ENCODE results near the gene COP1.
A peak's percentile ranks its signal among the peaks of the same experiment; 100 is the strongest.
"Not testable (repeated sequence)": the region's sequence is repeated elsewhere in the genome, so short reads cannot be mapped to it uniquely, and the experiment has no call there.

COP1 gene

DNA sequence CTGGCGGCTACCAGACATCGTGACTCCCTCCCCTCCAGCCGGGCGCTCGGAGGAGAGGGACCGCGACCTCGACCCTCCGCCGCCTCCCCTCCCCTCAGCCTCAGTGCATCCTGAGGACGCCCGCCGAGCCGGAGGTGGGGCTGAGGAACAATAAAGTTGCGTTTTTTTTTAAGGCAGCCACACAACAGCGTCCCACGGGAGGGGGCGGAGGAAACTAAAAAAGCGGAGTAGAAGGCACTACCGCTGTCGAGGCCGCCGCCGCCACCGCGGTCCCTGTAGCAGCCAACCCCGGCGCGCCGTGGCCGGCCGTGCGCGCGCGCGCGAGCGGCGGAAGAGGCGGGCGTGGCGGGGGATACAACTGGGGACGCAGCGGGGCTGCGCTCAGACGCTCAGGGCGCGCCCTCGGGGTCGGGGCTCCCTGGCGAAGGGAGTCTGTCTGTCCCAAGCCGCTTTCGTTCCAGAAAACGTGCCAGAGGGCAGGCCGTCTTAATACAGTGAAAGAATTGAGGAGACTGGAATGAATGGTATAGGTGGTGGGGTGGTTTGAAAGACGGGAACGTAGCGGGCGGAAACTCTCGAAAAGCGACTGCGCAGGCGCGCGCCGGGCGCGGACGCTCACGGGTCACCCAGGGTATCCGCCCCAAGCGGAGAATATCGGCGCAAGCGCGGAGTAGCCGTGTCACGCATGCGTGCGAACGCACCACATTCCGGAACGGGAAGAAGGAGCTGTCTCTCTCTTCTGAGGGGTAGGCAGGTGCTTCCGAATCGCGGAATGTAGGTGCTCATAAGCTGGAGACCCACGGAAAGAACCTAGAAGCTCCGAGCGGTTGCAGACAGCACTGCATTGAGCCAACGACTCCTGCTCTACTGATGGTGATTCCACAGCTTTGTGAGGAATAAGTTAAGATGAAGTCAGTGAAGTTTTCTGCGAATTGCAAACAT, at the start of gene COP1:
Gene COP1 (minus strand): TSS at position 326 of the 942 bp plus-strand sequence. CDS start 308 bp downstream, at position 18.
- DNase-seq (ENCODE audit: low read depth) = peak; percentile 95

DNA sequence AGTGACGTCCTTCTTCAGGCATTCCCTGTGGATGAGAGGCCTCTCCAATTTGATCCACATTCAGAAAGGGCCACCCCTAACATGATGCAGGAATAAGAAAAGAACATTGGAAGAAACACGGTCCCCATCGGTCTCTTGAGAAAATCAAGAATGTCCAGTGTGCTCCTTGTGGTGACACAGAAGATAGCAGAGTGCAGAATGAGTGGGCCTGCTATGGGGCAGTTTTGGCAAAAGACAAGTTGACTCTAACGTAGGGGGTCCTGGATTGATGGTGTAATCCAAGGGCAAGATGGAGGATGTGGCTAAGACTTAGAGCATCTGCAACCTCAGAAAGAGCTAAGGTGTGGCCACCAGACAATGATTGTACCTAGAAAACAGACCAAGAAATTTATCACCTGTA, 45.1 kb upstream of the COP1 start:
- DNase-seq (ENCODE audit: low read depth) = no peak

DNA sequence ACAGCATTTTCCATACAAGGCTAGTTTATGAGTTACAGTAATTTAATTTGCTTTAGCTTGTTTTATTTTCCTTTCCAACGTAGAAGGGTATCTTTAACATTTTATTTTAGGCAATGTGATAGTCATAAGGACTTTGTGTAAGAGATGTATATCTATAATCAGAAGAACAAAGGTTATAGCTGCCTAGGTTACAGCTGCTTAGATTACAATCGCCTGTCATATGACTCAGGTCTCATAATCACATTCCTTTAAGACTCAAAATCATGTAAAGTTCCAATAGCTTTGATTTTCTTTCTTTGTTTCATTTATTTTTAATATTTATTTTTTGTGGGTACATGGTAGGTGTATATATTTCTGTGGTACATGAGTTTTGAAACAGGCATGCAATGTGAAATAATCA, 37.8 kb upstream of the COP1 start:
- DNase-seq (ENCODE audit: low read depth) = no peak

- no peak for DNase-seq (ENCODE audit: low read depth)
Measured at GRCh38 chr1:176243746-176244145, 36.7 kb upstream of the COP1 start.

GRCh38 chr1:176241385-176242015, 34.4 kb upstream of the COP1 start:
- no peak for DNase-seq (ENCODE audit: low read depth)

GRCh38 chr1:176233657-176234056, 26.6 kb upstream of the COP1 start:
- DNase-seq (ENCODE audit: low read depth) = not testable (repeated sequence)

GRCh38 chr1:176227579-176227978, 20.5 kb upstream of the COP1 start:
- DNase-seq (ENCODE audit: low read depth) = no peak

- no peak for DNase-seq (ENCODE audit: low read depth)
Measured at GRCh38 chr1:176225911-176226310, 18.8 kb upstream of the COP1 start.

DNA sequence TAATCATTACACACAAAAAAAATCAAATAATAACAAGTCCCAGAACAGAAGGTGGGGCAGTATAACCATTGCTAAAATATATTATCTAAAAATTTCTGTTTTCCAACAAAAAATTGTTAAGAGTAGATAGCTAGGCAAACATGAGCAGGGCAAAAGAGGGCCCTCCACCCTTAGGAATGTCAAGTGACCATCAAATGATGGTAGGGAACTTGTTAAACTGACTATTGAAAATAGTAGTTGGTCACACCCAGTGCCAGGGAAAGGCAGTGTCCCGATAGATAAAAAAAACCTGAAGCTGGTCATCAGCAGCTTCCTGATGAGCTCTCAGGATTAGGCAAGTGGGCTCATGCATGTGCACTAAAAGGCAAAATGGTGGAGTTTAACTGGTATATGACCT, 18.4 kb upstream of the COP1 start:
- no peak for DNase-seq (ENCODE audit: low read depth)

GRCh38 chr1:176222196-176222595, 15.1 kb upstream of the COP1 start:
- no peak for DNase-seq (ENCODE audit: low read depth)

GRCh38 chr1:176220100-176220689, 13.1 kb upstream of the COP1 start:
- DNase-seq (ENCODE audit: low read depth) = no peak

- no peak for DNase-seq (ENCODE audit: low read depth)
Measured at GRCh38 chr1:176217461-176218099, 10.5 kb upstream of the COP1 start.

DNA sequence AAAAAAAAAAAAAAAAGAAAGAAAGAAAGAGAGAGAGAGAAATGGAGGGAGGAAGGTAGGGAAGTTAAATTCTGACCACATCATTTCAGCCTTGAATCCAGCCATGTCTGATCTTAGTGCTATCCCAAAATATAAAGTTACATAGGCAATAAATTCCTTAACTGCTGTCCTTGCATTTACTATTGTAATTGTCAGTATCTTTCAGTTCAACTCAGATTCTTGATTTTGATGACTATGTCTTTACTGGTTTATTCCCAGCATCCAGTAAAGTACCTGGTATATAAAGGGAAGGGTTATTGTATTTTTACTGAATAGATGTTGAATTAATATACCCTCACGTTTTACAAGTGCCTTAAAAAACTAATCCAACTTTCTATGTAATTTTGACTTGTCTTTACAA, 8.9 kb upstream of the COP1 start:
- no peak for DNase-seq (ENCODE audit: low read depth)

- no peak for DNase-seq (ENCODE audit: low read depth)
Measured at GRCh38 chr1:176211396-176212165, 4.5 kb upstream of the COP1 start.

DNA sequence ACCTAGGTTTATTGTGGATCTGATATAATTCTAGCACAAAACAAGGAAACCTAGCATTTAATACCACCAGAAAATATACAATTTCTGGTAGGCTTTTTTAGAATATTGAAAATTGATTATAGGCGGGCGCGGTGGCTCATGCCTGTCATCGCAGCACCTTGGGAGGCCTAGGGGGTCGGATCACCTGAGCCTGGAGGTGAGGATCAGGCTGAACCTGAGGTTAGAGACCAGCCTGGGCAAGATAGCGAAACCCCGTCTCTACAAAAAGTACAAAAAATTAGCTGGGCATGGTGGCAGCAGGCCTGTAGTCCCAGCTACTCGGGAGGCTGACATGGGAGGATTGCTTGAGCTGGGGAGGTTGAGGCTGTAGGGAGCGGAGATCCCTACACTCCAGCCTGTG, 948 bp upstream of the COP1 start:
- DNase-seq (ENCODE audit: low read depth) = no peak

DNA sequence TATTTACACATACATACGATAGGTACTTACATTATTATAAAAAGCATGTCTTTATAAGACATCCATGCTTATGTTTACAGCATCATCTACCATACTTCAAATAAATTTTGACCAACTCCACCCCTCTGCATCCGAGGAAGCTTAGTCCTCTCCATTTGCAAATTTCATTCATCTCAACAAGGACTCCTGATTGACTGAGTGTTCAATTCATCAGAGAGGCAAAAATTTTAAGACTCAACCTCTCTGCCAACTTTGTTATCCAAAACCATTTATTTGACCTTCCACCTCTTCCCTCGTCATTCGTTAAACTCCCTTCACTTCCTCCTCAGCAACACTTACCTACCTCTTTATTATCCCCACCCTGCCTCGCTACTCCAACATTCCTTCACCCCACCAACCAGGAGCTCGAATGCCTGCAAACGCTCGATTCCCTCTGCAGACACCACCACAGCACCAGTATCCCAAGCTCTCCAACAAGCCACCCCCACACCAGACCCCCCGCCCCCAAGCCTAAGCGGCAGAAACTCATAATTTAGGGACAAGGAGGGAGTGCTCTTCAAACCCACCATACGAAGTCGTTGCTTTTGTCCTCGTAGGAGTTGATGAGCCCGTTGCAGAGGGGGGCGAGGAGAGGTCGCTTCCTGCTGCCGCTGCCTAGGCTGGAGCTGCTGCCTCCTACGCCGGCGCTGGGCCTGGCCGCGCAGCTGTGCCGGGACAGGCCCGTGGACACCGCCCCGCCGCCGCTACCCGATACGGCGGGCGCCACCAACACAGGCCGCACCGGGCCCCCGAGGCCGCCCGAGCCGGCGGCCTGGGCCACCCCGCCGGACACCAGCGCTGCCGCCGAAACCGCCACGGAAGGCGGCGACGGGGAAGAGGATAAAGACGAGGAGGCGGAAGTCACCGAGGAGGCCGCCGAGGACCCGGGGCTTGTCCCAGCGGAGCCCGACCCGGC, 803 bp downstream of the COP1 start:
- peak; percentile 28 for DNase-seq (ENCODE audit: low read depth)

GRCh38 chr1:176205332-176205914, 1.7 kb downstream of the COP1 start:
- no peak for DNase-seq (ENCODE audit: low read depth)

GRCh38 chr1:176204655-176205054, 2.4 kb downstream of the COP1 start:
- not testable (repeated sequence) for DNase-seq (ENCODE audit: low read depth)

GRCh38 chr1:176203735-176204134, 3.4 kb downstream of the COP1 start:
- no peak for DNase-seq (ENCODE audit: low read depth)

DNA sequence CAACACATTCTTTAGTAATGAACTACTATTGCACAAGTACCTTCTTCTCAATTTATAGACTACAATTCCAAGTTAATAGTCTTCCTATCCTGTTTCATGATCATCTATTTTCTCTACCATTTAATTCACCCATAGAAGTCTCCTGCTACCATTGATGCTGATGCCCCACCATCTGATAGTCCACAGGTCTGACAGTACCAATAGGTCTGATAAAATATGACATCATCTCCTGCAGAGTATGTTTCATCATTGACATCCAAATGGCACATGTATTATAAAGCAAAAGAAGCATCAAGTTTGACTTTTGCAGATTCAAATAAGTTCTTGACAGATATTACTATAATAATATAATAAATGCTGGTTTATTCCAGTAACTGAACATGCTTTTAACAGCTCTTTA, 5.5 kb downstream of the COP1 start:
- no peak for DNase-seq (ENCODE audit: low read depth)

Data from stimulated activated CD4-positive, alpha-beta T cell treated with anti-CD3 and anti-CD28 coated beads, Interleukin-2, amount 100 ng/mL, for 4 hours (primary cell).